Ammon's horn (tissue), 1 donor: ENCODE results near the gene PTGES3L.

Experiments used
- DNase-seq: peaks from one replicate; pipeline ENCODE4 v3.0.0-alpha.2; 2016; ENCODE audit warnings: low spot score

PTGES3L gene

DNA sequence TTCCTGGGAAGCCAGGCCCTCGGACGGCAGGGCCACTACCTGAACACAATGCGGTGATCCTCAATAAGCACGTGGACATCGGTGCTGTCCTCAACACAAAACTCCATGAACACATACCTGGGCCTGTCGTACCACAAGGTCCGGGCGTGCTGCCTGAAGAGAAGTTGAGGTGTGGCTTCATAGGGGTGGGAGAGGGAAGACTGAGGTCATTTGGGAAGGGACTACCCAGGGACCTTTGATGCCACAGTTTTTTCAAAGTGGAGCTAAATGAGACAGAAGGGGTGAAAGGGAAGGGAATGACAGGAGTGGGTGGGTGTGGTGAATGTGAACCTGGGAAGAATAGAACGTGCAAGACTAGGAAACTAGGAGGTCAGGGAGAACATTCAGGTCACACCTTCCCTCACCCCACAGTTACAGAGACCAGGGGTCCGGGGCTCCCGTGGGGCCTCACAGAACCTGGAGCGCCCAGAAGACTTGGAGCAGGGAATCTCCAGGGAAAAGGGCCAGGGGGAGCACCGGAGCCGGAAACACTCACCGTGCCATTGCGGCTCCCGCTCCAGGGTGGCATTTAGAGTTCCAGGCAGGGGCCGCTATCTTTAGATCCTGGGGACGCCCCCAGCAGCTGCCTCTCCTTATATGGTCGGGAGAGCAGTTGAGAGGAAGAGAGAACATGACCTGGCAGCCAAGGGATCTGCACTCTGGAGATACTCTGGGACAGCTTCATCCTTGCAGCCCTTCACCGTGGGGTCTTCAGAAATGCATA is at the start of gene PTGES3L:
Gene PTGES3L (minus strand): TSS at position 570 of the 763 bp plus-strand sequence. CDS start 27 bp downstream, at position 543.
- peak; percentile 33 for DNase-seq

DNA sequence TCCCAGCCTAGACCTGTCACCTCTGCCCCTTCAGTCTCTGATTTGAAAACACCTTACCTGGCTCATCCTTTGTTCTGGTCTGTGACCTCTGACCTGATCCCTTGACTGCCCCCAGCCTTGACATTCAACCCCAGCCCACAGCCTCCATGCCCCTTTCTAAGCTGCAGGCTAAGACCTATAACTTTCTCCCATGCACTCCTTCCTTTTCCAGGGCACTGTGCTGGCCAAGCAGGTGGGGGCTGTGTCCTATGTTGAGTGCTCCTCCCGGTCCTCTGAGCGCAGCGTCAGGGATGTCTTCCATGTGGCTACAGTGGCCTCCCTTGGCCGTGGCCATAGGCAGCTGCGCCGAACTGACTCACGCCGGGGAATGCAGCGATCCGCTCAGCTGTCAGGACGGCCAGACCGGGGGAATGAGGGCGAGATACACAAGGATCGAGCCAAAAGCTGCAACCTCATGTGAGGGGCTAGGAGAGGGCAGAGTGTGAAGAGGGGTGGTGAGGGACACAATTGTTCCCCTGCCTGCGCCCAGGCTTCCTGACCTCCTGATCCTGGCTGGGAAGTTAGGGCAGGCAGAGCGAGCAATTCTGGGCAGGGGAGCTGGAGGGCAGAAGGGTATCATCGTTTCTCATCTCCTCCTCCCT is 48.5 kb upstream of the PTGES3L start:
- DNase-seq = no peak

DNA sequence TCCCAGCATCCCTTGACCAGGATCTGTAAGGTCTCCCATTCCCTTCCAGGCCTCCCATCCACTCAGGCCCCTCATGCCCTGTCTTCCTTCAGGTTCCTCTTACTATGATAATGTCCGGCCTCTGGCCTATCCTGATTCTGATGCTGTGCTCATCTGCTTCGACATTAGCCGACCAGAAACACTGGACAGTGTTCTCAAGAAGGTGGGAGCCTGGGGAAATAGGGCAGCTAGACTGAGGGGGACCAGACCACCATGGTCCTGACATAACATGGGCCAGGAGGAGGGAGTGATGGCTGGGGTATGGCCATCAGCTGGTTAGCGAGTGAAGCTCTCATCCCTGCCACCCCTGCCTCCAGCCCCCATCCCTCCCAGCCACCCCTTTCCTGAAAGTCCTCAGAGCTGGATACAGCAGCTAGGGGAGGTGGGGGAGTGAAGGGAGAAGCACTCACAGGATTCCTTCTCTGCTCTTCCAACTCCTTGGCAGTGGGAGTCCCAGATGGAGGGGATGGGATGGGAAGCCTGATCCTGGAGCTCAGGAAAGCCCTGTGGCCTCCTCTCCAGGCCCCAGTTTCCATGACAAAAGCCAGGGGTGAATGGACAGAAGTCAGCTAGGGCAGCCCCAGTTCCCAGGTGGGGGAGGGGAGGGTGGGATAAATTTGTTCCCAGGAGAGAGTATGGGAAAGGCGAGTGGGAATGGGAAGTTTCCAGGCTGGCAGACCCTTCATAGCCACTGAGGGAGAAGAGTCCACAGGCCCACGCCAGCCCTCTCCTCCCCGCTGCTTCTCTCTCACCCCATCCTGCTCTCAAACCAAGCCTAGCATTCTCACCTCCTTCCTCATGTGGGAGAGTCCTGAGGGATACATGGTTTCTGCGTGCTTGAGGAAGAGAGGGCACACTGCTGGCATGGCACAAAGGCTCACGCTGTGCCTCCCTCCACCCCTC is 47.5 kb upstream of the PTGES3L start:
- no peak for DNase-seq

DNA sequence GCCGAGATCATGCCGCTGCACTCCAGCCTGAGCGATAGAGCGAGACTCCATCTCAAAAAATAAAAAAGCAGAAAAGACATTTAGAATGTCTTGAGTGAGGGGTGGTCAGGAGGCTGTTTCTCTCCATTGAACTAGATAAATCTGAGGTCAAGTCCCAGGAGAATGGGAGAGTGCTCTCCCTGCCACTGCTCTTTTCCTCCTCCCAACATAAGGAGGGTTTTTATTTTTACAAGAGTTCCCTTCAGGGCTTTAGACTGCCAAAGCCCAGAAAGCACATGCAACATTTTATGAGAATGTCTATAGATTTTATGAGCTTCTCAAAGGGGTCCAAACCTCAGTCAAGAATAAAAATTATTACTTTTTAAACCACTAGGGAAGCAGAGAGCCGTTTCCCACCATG is 46.7 kb upstream of the PTGES3L start:
- no peak for DNase-seq

DNA sequence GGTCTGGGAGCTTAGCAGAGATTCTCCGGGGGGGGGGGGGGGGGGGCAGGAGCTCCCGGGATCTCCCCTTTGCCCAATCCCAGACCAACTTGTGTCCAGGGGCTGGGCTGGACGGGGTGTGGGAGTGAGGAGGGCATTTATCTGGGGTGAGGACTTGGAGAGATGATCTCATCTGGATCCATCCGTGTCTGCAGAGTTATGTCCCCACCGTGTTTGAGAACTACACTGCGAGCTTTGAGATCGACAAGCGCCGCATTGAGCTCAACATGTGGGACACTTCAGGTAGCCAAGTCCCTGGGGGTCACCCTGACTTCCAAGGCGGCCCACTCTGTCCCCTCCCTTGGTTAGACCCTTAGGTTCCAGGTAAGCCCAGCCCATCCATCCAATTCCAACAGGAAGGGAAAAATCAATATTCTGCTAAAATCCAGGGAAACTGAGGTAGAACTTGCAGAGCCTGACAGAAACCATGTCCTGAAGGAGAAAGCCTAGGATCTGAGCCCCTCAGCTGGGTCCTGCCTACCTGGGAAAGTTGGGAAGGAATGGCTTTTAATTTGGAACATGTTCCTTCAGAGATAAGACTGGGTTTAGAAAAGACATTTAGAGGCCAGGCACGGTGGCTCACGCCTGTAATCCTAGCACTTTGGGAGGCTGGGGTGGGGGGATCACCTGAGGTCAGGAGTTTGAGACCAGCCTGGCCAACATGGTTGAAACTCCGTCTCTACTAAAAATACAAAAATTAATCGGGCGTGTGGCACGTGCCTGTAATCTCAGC is 46.1 kb upstream of the PTGES3L start:
- no peak for DNase-seq

DNA sequence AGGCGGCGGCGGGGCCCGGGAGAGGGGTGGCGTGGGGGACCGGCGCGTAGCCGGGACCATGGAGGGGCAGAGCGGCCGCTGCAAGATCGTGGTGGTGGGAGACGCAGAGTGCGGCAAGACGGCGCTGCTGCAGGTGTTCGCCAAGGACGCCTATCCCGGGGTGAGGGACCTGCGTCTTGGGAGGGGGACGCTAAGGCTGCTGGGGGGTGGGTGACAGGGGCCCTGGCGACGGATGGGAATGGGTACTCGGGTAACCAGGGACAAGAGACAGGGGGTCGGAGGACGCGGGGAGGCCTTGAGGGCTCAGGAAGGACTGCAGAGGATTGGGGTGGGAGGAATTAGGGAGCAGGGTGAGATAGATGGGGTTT is 45.4 kb upstream of the PTGES3L start:
- DNase-seq = no peak

DNA sequence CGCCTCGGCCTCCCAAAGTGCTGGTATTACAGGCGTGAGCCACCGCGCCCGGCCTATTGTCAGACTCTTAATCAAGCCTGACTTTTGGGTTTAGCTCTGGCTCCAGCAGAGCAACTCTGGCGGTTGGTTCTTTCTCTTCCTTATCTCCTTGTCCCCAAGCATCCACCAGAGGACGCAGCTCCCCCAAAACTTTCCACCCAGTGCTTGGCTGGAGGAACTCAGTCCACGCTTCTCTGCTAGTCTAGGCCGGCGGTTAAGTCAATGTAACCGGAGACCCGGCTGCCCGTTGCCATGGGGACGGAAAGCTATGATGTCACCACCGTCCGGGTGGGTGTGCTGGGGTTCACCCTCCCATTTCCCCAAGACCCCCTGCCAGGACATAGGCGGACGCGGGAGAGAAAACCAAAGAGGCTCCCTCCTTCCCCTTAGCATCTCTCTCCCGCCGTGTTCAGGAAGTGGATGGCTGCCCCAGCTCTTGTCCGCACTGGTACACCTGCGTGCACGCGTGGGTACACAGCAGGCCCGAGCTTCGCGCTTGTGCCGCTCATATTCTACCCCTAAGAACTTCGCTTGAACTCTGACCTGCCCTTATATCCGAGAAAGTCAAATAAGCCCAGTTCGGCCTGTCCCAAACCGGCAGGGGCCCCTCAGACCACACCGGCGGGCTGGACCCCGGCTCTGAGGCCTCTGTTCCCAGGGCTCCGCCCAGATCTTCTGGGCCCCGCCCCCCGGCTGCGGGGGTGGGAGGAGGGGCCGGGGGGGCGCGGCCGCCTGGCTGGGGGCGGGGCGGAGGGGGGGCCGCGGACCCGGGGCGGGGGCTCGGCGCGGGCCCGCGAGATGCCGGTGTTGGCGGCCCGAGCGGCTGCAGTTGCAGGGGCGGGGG is 44.8 kb upstream of the PTGES3L start, which contains the start of gene RND2:
Gene RND2 (plus strand): TSS at position 825 of the 883 bp plus-strand sequence. CDS start 117 bp downstream, outside the sequence.
- peak; percentile 95 for DNase-seq

DNA sequence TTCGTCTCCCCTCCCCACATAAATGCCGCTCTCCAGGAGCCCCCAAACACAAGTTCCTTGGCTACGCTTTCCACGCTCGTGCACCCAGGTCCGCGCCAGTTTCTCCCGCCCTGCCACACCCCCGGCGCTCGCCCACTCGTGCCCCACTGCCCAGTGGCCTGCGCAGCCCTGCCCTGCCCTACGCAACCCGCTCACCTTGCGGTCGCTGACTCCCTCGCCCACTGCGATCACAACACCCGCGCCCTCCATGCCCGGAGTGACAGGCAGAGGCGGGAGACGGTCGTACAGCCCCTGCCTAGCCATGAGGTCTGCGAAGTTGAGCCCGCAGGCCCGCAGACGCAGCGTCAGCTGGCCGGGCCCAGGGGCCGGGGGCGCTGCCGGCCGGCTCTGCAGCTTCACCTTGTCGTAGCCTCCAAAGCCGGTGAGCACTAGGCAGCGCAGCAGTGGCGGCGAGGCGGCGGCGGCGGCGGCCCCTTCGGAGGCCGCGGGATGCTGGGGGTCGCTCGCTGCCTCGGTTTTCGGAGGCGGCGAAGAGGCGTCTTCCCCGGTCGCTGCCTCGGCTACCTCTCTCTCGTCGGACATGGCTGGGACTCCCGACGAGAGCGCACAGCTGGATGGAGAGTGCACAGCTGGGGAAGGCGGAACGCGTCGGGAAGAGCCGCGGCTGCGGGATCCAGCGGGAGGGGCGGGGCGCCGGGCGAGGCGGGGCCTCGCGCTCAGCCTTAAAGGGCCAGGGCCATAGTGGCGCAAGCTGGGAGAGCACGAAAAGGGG is 42.0 kb upstream of the PTGES3L start, which contains the start of gene VAT1:
Gene VAT1 (minus strand): TSS at position 645 of the 772 bp plus-strand sequence. CDS start 63 bp downstream, at position 582.
- DNase-seq = peak; percentile 81

DNA sequence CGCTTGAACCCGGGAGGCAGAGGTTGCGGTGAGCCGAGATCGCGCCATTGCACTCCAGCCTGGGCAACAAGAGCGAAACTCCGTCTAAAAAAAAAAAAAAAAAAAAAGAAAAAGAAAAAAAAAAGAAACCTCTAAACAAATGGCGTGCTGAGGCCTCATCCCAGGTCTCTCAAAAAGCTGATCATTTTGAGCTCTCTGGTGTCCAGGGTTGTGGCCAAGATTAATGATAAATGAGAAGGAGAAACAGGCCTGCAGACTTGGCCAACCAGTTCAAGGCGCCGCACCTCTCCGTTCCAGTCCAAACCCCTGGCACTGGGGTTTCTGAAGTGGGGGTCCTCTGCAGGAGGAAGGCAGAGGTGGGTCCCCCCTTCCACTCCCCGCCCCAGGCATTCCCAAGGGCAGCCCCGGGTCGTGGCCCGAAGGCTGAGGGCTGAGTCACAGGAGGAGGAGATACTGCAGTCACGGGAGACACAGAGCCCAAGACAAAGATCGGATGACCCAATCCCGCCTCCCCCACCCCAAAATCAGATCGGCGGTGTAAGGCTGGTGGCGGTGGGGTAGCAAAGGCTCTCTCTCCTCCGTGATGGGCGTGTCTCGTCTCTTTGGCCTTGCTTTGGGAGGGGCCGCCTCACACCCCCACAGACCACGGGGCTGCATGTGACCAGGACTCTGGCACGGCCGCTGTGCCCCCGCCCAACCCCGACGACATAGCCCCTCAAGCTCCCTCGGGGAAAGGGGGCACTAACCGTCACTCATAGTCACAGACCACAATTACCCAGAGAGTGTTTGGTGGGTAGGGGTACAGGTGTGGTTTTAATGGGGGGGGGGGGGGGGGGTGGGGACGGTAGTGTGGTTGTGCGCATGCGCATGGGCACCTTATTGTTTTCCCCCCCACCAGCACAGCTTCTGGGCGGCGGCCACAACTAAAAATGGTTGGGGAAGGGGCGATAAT is 41.2 kb upstream of the PTGES3L start:
- peak; percentile 48 for DNase-seq

DNA sequence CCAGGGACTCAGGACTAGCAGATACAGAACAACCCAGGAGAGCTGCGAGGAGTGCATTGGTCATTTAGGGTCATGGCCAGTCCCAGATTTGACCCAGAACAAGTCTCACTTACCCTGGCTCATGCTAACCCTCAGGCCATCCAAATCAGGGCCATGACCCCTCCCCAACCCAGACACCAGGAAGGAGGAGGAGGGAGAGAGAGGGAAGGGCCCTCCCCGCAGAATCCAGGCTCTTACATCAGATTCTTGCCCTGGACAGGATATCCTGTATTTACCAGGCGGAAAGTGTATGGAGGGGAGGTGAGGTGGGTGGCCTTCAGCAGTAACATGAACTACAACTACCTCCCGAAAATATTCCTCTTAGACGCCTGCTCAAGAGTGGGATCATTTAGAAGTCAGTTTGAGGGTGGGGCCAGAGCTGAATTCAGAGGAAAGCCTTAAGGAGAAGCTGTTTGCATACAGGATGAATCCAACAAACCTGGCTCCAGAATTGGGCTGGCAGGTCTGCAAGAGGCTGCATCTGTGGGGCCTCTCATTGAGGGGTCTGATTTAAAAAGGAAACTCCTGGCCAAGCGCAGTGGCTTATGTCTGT is 40.2 kb upstream of the PTGES3L start:
- DNase-seq = no peak

DNA sequence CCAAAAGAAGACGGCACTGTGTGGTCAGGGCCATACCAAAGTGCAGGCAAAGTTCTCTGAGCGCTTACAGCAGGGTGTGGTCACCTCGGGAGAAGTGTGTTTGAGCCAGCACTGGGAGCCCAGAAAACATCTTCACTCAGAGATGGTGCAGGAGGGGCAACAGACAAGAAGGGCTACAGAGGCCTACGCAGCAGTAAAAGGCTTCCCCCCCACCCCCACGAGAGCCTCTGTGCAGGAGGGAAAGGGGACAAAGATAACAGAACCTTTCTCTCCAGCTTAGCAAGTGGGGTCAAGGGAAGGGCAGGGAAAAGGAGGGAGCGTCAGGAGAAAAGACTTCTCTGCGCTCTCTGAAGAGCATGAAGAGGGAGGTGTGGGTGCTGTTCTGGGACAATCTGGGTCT is 39.5 kb upstream of the PTGES3L start:
- no peak for DNase-seq

DNA sequence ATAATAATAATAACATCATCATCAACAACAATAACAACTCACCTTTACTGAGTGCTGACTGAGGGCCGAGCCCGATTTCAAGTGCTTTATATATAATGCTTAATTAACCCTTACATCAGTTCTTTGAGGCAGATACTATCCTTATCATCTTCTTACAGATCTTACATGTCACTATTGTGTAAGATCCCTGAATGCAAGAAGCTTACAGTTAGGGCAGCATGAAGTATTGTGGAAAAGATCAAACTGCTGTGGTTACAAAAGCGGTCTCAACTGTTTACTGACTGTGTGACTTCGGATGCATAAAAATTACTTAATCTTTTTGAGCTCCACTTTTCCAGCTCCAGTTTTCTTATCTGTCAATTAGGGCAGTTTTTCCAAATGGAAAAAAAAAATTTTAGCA is 39.1 kb upstream of the PTGES3L start:
- no peak for DNase-seq

DNA sequence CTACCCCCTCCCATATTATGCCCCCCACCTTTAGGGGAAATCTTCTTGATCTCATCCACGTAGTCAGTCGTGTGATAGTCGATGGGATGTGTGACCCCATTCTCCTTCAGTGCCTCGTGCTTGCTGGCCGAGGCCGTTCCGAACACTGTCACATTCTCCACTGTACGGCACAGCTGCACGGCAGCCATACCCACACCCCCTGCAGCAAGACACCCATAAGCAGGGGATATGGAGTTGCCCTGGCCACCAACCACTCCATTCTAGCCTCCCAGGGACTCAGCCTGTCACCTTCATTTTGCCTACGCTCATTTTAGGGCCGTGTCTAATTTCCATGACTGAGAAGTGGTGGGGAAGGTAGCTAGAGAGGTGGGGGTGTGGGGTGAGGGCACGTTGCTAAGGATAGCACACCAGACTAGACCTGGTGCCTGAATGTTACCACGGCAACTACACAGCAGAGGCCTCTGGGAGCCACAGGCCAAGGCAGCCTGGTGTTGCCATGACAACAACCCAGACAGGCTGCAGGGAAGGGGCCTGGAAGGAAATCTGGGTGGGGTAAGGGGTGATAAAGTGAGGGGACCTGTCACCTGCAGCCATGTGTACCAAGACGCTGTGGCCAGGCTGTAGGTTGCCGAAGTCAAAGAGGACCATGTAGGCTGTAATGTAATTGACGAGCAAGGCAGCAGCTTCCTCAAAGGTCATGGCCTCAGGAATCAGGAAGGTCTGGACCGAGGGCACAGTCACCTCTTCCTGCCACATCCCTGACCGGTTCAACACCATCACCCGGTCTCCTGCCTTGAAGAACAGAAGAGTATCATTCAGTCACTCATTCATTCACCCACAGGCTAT is 38.4 kb upstream of the PTGES3L start:
- peak; percentile 54 for DNase-seq

DNA sequence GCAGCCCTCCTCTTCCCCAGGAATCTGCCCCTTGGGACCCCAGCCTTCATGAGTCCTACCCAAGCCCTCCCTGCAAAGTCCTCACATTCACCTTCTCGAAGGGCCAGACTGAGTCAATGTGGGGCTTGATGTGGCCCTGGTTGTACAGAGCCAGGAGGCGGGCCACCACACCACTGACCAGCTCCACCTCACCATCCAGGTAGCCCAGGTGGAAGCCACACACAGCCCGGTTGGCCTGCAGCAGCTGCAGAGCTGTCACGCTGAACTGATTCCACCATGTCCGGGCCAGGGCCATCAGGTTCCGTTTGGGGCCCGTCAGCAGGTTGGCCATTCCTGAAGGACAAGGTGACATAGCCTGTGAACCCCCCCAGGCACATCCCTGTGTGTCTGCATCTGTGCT is 36.3 kb upstream of the PTGES3L start:
- no peak for DNase-seq

DNA sequence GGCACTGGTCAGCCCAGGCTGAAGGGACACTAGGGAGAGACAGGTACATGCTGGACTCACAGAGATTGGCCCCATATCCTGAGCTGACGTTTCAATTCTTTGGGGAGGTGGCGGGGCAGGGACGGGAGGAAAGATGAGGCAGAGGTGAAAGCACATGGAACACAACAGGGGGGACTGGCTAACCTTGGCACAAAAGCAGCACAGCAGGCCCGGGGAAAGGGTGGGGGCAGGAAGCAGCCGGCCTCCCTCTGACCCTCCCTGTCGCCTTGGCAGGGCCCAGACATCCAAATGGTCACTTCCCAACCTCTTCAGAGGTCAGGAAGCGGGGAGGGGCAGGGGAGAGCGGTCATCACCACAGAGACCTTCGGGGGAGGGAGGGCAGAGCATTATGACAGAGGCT is 35.7 kb upstream of the PTGES3L start:
- no peak for DNase-seq

DNA sequence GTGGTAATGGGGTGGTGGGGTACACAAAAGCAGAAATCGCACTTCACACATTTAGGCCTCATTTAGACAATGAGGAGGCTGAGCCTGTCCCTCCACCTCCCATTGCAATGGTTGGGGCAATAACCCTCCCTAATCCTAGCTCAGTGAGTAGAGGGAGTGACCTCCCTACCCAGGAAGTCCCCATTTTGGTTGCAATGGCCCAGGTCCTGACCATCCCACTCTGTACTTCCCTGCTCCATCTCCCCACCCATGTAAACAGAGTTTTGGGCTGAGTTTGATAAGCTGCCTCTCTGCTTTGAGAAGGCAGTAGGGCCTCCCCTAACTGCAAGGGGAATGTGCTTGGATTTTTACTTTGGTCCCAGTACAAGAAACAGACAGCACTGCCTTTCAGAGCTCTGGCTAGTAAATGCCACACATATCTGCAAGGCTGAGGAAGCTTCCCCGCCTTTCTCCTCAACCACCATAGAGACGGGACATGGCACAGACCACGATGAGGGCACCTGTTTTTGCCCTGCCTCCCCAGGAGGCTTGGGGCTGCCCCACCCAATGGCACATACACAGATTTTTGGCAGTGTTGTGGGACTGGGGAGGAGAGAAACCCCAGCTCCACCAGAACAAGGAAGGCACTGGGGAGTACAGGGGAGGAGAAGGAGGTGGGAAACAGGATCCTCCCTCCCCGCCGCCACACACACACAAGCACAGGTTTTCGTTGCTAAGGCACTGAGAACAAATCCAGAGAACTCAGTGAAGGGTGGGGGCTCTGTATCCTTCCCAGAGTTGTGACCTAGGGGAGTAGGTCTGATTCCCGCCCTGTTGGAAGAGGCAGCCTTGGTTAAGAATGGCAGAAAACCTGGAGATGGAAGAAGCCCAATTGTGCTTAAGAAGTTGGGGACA is 35.0 kb upstream of the PTGES3L start:
- DNase-seq = no peak
